Measurements from ENCODE around the gene ZRANB3. TPM values are rescaled to one million over a fixed set of nuclear protein-coding genes. Genes with fewer than 3 reads are reported as not detected.

ZRANB3 gene
- total RNA-seq, 1 donor from 2014 or later, result 8.9 TPM

GRCh38 chr2:135281379-135281778 is 249.6 kb downstream of the ZRANB3 start:
- no peak for DNase-seq (ENCODE audit: low read depth)
- Mint-ChIP-seq H3K4me3 (ENCODE audit: unreplicated experiment) (no peak overlapping the region), H3K9me3 (ENCODE audit: unreplicated experiment) (no peaks in the 10 kb centered on the region), H3K36me3 (ENCODE audit: low read depth, unreplicated experiment) (no peaks in the 10 kb centered on the region), H3K27me3 (ENCODE audit: low read depth, unreplicated experiment) (no peaks in the 10 kb centered on the region), H3K4me1 (ENCODE audit: low read depth, unreplicated experiment) (no peaks in the 10 kb centered on the region), H3K27ac (ENCODE audit: unreplicated experiment) (no peak overlapping the region)
- no peaks in the 10 kb centered on the region for H3K79me2 ChIP-seq (ENCODE audit: insufficient read depth, low read length)
- H3K36me3 ChIP-seq (ENCODE audit: insufficient read depth, low read length), result no peaks in the 10 kb centered on the region
- H3K4me1 ChIP-seq (ENCODE audit: insufficient read depth, low read length), result no peaks in the 10 kb centered on the region
- H3K4me2 ChIP-seq (ENCODE audit: low read length), result no peak overlapping the region
- H2AFZ ChIP-seq (ENCODE audit: low read depth, low read length), result no peak overlapping the region
- no peak overlapping the region for H3K27ac ChIP-seq (ENCODE audit: low read depth, low read length)
- H3K9me3 ChIP-seq (ENCODE audit: insufficient read depth, low read depth, low read length), result no peaks in the 10 kb centered on the region
- TF ChIP-seq EZH2 (IDR thresholded peaks at IDR 0.05; ENCODE audit: insufficient read depth, low read length), result no peak
- no peak for TF ChIP-seq CTCF (IDR thresholded peaks at IDR 0.05; ENCODE audit: insufficient read depth, low read depth, low read length)
- H4K20me1 ChIP-seq (ENCODE audit: insufficient read depth, low read length), result no peaks in the 10 kb centered on the region
- no peak for FAIRE-seq
- no peak overlapping the region for H3K4me3 ChIP-seq (ENCODE audit: insufficient read depth, low read depth, low read length)
- no peaks in the 10 kb centered on the region for H3K27me3 ChIP-seq (ENCODE audit: insufficient read depth, low read length)
- H3K9ac ChIP-seq (ENCODE audit: low read length), result no peak overlapping the region

GRCh38 chr2:135279209-135279608 is 251.8 kb downstream of the ZRANB3 start:
- Mint-ChIP-seq H3K9me3 (ENCODE audit: unreplicated experiment) (no peaks in the 10 kb centered on the region), H3K4me1 (ENCODE audit: low read depth, unreplicated experiment) (no peaks in the 10 kb centered on the region), H3K4me3 (ENCODE audit: unreplicated experiment) (no peak overlapping the region), H3K27ac (ENCODE audit: unreplicated experiment) (no peak overlapping the region), H3K27me3 (ENCODE audit: low read depth, unreplicated experiment) (no peaks in the 10 kb centered on the region), H3K36me3 (ENCODE audit: low read depth, unreplicated experiment) (no peaks in the 10 kb centered on the region)
- TF ChIP-seq EZH2 (IDR thresholded peaks at IDR 0.05; ENCODE audit: insufficient read depth, low read length) (no peak), CTCF (IDR thresholded peaks at IDR 0.05; ENCODE audit: insufficient read depth, low read depth, low read length) (no peak)
- no peak for DNase-seq (ENCODE audit: low read depth)
- Histone ChIP-seq H3K9me3 (ENCODE audit: insufficient read depth, low read depth, low read length) (no peaks in the 10 kb centered on the region), H3K4me3 (ENCODE audit: insufficient read depth, low read depth, low read length) (no peak overlapping the region), H3K79me2 (ENCODE audit: insufficient read depth, low read length) (no peaks in the 10 kb centered on the region), H3K9ac (ENCODE audit: low read length) (no peak overlapping the region), H3K36me3 (ENCODE audit: insufficient read depth, low read length) (no peaks in the 10 kb centered on the region), H4K20me1 (ENCODE audit: insufficient read depth, low read length) (no peaks in the 10 kb centered on the region), H2AFZ (ENCODE audit: low read depth, low read length) (no peak overlapping the region), H3K4me2 (ENCODE audit: low read length) (no peak overlapping the region), H3K4me1 (ENCODE audit: insufficient read depth, low read length) (no peaks in the 10 kb centered on the region), H3K27ac (ENCODE audit: low read depth, low read length) (no peak overlapping the region), H3K27me3 (ENCODE audit: insufficient read depth, low read length) (no peaks in the 10 kb centered on the region)
- FAIRE-seq, result no peak

- no peak for TF ChIP-seq EZH2 (IDR thresholded peaks at IDR 0.05; ENCODE audit: insufficient read depth, low read length)
- no peak for TF ChIP-seq CTCF (IDR thresholded peaks at IDR 0.05; ENCODE audit: insufficient read depth, low read depth, low read length)
- Histone ChIP-seq H3K4me1 (ENCODE audit: insufficient read depth, low read length) (no peaks in the 10 kb centered on the region), H3K27ac (ENCODE audit: low read depth, low read length) (no peak overlapping the region), H4K20me1 (ENCODE audit: insufficient read depth, low read length) (no peaks in the 10 kb centered on the region), H3K9me3 (ENCODE audit: insufficient read depth, low read depth, low read length) (no peaks in the 10 kb centered on the region), H3K9ac (ENCODE audit: low read length) (no peak overlapping the region), H2AFZ (ENCODE audit: low read depth, low read length) (no peak overlapping the region), H3K4me2 (ENCODE audit: low read length) (no peak overlapping the region), H3K4me3 (ENCODE audit: insufficient read depth, low read depth, low read length) (no peak overlapping the region), H3K36me3 (ENCODE audit: insufficient read depth, low read length) (no peaks in the 10 kb centered on the region), H3K79me2 (ENCODE audit: insufficient read depth, low read length) (no peaks in the 10 kb centered on the region), H3K27me3 (ENCODE audit: insufficient read depth, low read length) (no peaks in the 10 kb centered on the region)
- no peak for DNase-seq (ENCODE audit: low read depth)
- no peak overlapping the region for H3K27ac Mint-ChIP-seq (ENCODE audit: unreplicated experiment)
- no peaks in the 10 kb centered on the region for H3K9me3 Mint-ChIP-seq (ENCODE audit: unreplicated experiment)
- H3K36me3 Mint-ChIP-seq (ENCODE audit: low read depth, unreplicated experiment), result no peaks in the 10 kb centered on the region
- H3K4me1 Mint-ChIP-seq (ENCODE audit: low read depth, unreplicated experiment), result no peaks in the 10 kb centered on the region
- no peak for FAIRE-seq
- no peaks in the 10 kb centered on the region for H3K27me3 Mint-ChIP-seq (ENCODE audit: low read depth, unreplicated experiment)
- H3K4me3 Mint-ChIP-seq (ENCODE audit: unreplicated experiment), result no peak overlapping the region
These were observed 254.5 kb downstream of the ZRANB3 start for GRCh38 chr2:135276525-135276924.
